Central memory CD4-positive, alpha-beta T cell (primary cell): ENCODE results near the gene HADHB.
A peak's percentile ranks its signal among the peaks of the same experiment; 100 is the strongest.
"Not testable (repeated sequence)": the region's sequence is repeated elsewhere in the genome, so short reads cannot be mapped to it uniquely, and the experiment has no call there.

Source experiments
- DNase-seq: peaks from one replicate; pipeline ENCODE4 v3.0.0; 2022

Gene HADHB

GRCh38 chr2:26298638-26299393 lies 54.1 kb downstream of the HADHB start:
- DNase-seq, result peak; percentile 17

DNA sequence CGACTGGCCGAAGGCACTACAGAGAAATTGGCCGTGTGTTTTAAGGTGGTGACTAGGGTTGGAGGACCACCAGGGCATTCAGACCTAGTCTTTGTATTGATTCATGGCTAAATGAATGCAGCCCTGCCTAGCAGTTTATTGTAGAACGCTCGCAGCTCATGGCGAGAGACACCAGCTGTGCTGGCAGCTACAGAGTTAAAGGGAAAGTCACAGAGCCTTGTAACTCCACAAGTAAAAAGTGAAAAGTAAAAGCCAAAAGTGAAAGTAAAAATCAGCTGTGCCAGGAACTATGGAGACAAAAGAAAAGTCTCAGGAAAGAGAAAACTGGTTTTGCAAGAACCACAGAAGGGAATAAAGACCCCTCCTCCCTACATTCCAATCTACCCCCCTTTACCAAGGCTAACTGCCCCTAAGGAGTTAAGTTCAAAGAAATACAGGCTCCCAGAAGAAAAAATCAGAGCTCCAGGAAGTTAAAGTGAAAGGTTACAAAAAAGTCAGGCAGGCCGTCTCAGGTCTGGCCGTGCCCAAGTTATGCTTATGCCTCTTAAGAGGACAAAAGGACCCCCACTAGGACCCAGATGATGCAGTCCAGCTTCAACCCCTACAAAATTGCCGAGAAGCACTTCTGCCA lies 54.8 kb downstream of the HADHB start:
- DNase-seq, result peak; percentile 46

DNA sequence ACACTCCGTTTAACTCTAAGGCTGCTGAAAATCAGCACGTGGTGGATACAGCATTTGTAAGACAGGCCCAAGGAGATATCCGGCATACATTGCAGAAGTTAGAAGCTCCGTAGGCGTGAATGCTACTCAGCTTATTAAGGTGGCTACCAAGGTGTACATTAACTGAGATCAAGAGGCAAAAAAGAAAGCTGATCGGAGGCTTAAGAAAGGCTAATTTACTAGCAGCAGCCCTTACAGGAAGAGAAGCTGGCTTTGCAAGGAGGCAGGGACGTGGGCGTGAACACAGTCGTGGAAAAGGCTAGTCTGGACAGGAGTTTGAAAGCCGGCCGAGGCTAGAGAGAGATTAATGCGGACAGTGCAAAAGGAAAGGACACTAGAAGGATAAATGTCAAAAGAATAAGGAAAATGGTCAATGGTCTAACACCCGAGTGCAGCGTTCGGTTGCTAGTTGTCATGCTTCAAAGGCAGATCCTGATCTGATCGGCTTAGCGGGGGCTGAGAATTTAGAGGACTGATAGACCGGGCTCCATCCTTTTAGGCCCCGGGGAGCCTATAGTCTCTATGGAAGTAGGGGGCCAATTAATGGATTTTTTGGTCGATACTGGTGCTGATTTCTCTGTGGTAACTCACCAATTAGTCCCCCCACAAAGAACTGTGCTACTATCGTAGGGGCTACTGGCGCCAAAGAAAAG lies 55.6 kb downstream of the HADHB start:
- DNase-seq, result peak; percentile 25

DNA sequence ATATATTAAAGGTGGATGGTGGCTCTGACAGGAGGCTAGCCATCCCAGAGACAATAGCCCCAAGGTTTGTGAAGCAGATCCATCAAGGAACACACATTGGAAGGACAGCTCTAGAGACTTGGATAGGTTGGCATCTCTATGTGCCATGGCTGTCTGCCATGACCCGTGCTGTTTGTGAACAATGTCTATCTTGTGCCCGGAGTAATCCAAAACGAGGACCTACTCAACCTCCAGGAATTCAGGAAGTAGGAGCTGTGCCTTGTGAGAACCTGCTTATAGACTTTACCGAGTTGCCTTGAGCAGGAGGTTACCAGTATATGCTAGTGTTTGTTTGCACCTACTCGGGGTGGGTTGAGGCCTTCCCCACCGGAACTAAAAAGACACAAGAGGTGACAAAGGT lies 58.1 kb downstream of the HADHB start:
- no peak for DNase-seq

DNA sequence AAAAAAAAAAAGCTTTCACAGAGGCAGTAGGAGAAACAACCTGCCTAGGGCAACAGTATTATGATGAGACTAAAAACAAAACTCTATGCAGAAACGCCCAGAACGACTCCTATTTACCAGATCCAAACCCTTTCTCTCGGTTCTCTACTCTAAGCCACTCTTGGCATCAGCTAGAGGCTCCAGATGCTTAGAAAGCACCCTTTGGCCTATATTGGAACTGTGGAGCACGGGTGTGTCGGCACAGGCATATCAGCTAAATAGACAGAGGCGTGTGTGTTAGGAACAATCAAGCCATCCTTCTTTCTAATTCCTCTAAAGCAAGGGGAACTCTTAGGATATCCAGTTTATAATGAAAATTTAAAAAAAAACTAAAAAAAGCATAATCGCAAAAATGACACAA lies 60.4 kb downstream of the HADHB start:
- not testable (repeated sequence) for DNase-seq

- no peak for DNase-seq
Measured at GRCh38 chr2:26305540-26305939, 60.8 kb downstream of the HADHB start.

DNA sequence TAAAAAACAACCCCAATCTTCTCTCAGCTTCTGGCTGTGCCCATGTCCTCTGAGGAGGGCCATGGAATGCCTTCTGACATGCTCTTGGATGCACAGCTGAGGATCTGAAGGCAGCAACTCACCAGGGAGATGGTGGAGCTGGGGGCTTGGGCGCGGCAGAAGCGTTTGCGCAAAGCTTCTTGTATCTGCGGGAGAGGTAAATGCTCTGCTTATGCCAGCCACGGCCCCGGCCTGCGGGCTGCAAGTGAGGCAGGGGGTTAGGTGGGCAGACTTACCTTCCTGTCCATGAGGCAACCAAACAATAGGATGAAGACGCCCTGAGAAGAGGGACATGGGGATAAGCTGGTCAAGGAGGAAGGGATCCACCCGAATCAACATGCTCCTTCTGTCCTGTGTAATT lies 65.2 kb downstream of the HADHB start:
- no peak for DNase-seq

- DNase-seq, result no peak
Measured at GRCh38 chr2:26312471-26312870, 67.7 kb downstream of the HADHB start.

DNA sequence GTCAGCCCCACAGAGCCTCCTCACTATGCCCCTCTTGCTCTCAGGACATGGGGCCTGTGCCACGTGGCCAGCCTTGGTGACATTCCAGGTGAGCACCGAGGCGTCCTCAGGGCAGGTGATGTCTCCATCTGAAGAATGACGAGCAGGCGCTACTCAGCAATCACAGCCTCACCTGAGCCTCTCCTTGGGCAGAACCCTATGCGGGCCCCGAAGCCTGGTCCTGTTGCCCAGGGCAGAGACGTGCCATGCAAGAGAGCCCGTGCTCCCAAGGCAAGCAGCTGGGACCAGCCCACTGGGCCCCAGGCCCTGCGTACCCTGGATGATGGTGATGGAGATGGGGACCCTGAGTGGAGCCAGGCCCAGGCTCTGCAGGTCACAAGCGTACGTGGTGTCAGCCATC lies 68.7 kb downstream of the HADHB start:
- no peak for DNase-seq

DNA sequence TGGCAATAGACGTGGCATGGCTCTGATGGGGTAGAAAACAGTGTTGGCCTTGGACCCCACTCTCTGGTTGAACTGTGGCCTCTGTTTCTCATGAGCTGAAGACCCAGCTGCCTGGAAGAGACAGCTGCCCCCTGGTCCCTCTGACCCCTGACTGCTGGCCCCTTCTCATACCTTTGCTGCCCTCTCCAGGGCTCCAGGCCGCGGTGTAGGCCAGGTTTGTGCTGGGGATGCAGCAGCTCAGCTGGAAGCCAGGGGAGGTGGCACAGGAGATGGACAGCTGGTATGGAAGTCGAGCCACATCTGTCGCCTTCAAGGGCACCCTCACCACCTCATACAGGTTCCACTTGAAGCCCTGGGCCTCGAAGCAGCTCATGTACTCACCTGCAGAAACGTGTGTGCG lies 69.5 kb downstream of the HADHB start:
- no peak for DNase-seq

DNA sequence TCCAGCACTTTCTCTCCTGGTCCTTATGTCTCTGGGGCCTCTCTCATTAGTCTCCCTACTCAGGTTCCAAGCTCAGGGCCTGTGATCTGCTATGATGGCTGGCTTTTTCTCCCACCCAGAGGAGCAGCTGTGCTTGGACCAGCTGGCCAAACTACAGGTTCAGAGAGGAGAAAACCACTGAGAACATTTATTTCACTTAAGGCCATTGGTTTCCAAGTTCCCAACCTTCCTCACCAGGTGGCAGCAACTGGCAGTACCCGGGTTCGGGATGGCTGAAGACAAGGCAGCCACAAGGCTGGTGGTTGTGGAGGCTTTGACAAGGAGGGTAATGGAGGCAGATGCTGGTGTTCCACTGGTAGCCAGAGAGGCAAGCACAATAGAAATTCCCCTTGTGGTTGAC lies 71.3 kb downstream of the HADHB start:
- DNase-seq, result no peak

DNA sequence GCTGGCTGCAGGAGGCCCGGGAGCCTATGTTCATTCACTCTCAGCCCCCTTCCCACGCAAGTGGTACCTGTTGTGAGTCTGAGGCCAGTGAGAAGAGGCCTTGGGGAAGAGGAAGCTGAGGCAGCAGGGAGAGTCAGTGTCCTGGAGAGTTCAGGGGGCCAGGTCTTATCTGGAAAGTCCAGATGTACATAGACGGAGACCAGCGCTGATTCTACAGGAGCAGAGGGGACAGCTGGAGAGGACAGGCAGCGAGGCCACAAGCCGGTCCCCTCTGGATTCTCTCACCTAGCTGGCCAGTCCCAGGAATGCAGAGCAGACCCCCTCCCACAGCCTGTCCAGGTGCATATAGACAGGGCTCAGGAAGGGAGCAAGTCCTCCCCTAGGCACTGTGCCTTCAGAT lies 72.1 kb downstream of the HADHB start:
- no peak for DNase-seq

DNA sequence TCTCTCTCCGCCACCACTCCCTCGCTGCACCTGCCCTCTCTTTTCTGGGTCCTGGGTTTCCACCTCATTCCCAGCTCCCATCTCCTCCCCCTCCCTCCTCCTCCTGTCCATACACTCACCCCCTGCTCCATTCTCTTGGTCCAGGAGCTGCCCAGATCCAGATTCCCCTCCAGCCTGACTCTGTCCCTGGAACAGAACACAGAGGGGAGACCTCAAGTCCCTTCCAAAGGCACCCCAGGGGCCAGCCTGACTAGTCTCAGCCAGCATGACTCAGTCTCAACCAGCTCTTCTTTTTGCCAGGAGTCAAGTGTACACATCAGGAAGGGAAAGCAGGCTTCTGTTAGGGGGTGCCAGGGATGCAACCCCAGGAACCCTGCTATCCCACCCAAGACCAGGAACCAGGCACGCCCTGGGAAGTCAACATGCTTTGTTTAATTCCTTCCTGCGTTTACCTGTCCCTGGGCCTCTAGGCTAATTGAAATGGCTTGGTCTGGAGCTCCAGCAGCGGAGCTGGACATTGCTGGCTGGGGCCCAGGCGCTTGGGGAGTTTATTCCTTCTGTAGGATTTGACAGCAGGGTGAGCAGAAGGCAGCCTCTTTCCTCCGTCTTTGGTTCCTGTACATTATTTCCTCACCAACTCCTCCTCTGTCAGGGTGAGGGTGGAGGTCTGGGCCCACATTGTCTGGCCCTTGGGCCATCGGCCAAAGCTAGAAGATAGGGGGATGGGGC lies 72.8 kb downstream of the HADHB start:
- no peak for DNase-seq

DNA sequence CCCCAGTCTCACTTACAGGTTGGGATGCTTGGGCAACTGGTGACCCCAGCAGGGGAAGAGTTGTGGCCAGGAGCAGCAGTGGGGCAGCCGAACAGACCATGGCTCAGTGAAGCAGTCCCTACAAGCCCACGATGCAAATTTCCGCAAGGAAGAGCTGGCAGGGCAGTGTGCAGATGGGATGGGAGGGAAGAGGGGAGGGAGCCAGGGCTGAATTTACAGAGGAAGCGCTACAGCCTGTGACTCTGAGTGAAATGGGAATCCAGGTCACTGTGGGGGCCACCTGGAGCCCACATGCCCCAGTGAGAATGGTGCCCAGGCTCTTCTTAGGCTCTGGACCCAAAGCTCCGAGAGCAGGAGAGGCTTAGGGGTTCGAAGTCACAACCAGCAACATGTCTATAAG lies 74.2 kb downstream of the HADHB start:
- no peak for DNase-seq

GRCh38 chr2:26324479-26324878 lies 79.7 kb downstream of the HADHB start:
- not testable (repeated sequence) for DNase-seq

GRCh38 chr2:26324903-26325302 lies 80.2 kb downstream of the HADHB start:
- DNase-seq, result no peak

DNA sequence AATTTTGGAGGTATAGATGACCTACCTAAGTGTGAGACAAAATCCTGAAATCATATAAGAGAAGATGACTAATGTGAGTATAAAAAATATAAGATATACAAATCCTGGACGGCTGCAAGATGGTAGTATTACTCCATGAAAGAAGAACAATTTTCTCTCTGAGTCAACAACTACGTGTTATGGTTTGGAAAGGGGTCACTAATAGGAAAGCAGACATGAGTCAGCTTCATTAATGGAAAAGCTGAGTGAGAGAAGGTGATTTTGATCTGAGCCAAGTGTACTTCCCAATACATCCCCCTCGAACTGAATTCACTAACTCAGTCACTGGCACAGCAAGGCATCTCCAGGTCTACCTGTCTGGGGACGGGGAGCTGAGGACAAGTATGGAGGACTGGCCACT lies 81.1 kb downstream of the HADHB start:
- no peak for DNase-seq

GRCh38 chr2:26326514-26326913 lies 81.8 kb downstream of the HADHB start:
- no peak for DNase-seq

- DNase-seq, result no peak
Measured at GRCh38 chr2:26327291-26328272, 82.8 kb downstream of the HADHB start.

GRCh38 chr2:26329083-26329482 lies 84.3 kb downstream of the HADHB start:
- DNase-seq, result not testable (repeated sequence)

DNA sequence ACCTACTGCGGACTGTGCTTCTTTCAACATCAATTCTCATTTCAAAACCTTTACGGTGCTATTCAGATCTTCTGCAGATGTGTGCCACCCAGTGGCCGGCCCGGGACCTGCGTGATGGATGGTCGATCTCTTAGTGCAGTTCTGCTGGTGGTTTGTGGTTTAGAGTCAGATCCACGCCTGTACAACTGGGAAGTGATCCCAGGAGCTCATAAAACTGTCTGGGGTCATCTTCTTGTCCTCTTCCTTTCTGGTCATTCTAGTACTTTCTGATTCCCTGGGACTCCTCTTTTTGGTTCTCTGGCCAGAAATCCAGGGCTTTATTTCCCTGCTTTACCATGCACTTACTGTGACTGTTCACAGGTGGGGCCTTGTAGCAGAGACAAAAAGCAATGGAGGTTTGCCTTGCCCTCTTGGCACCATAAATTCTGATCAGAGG lies 85.4 kb downstream of the HADHB start:
- DNase-seq, result peak; percentile 67

DNA sequence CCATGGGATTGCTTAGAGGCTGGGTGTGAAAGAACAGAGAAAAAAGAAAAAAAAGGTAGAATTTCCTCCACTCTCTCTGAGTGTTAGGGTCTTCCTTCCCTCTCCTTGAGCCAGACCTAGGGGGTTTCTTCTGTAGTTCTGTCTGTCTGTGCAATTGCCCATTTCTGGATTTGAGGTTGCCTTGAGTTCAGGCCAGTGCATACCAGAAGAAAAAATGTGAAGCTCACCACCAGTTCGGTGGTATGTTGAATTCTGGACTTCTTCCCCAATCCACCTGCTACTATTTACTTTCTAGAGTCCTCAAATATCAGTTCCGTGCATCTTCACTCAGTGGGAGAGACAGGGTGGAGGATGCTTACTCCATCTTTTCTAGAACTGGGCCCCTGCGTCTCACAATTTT lies 85.9 kb downstream of the HADHB start:
- no peak for DNase-seq
